GM12892 (cell line): ENCODE results near the gene MAB21L3.

ENCODE experiments used
- POLR2A ChIP-seq: IDR thresholded peaks from 2 replicates; pipeline ENCODE4 v1.6.1; 2011; ENCODE audit warnings: low read depth, low read length, control low read depth
- POLR2AphosphoS5 ChIP-seq: IDR thresholded peaks from 2 replicates; pipeline ENCODE4 v1.6.1; 2011; ENCODE audit warnings: low read depth, low read length, control low read depth
- TAF1 ChIP-seq: IDR thresholded peaks from 2 replicates; pipeline ENCODE4 v1.6.1; 2011; ENCODE audit warnings: low read depth, mild to moderate bottlenecking, control low read depth, low read length, borderline replicate concordance

GRCh38 chr1:116067566-116067890, 43.7 kb upstream of the MAB21L3 start:
- TF ChIP-seq POLR2A: no peak
- TF ChIP-seq TAF1: no peak
- no peak for TF ChIP-seq POLR2AphosphoS5
